ENCODE results near the gene ELOVL2.

DNA sequence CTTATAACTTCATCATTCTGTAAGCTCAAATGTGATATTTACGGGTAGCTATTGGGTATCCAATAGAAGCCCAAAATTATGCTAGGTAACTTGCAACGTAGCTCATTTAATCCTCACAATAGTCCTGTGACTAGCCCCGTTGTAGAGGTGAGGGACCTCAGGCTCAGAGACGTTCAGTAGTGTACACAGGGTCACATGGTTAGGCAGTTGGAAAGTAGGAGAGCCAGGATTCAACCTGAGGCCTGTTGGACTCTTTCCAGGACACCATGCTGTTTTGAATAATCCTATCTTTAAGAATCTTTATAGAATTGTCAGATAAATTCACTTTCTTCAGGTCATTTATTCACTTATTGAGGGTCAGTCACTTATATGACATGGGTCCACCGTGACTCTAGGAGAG lies 9.2 kb upstream of the ELOVL2 start:
- TF ChIP-seq, protein P1, sequence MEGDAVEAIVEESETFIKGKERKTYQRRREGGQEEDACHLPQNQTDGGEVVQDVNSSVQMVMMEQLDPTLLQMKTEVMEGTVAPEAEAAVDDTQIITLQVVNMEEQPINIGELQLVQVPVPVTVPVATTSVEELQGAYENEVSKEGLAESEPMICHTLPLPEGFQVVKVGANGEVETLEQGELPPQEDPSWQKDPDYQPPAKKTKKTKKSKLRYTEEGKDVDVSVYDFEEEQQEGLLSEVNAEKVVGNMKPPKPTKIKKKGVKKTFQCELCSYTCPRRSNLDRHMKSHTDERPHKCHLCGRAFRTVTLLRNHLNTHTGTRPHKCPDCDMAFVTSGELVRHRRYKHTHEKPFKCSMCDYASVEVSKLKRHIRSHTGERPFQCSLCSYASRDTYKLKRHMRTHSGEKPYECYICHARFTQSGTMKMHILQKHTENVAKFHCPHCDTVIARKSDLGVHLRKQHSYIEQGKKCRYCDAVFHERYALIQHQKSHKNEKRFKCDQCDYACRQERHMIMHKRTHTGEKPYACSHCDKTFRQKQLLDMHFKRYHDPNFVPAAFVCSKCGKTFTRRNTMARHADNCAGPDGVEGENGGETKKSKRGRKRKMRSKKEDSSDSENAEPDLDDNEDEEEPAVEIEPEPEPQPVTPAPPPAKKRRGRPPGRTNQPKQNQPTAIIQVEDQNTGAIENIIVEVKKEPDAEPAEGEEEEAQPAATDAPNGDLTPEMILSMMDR (IDR thresholded peaks at IDR 0.05; ENCODE audit: poor library complexity), result no peak
- no peak for TF ChIP-seq EZH2 (IDR thresholded peaks at IDR 0.05; ENCODE audit: borderline replicate concordance)

Measured in hepatocyte (in vitro differentiated cells).